MCF 10A (cell line): ENCODE data around the gene IRAK2. TPM values are rescaled to one million over a fixed set of nuclear protein-coding genes. Genes with fewer than 3 reads are reported as not detected.

ENCODE experiments used
- BruUV-seq: library from RNA; stranded (reverse); fragments of 400-500 nt; replicated peaks from 2 replicates; lab custom pipeline; 2021; lab: Mats Ljungman, UMichigan
- CTCF ChIA-PET: fragments of 300-600 bp; sonication (Branson Sonifier 250); formaldehyde crosslinking; extraction: SDS; loops from one replicate; lab custom pipeline; 2021; ENCODE audit warnings: antibody characterized with exemption, inconsistent platforms; lab: Yijun Ruan, JAX
- POLR2A ChIA-PET: fragments of 300-600, 350-650 bp; sonication (Branson Sonifier 250); formaldehyde crosslinking; extraction: SDS; loops from one replicate; lab custom pipeline; 2020; ENCODE audit warnings: antibody characterized with exemption, inconsistent platforms; lab: Yijun Ruan, JAX
- DNase-seq: peaks from one replicate; pipeline ENCODE4 v3.0.0-alpha.2; 2018; ENCODE audit not compliant: unreplicated experiment
- H3K27ac Mint-ChIP-seq: one replicate; pipeline ENCODE4 v1.8.0; 2022; ENCODE audit warnings: mild to moderate bottlenecking, low read depth, mixed read lengths; ENCODE audit not compliant: unreplicated experiment
- H3K27me3 Mint-ChIP-seq: one replicate; pipeline ENCODE4 v1.8.0; 2022; ENCODE audit warnings: mixed read lengths; ENCODE audit not compliant: insufficient read depth, unreplicated experiment
- H3K36me3 Mint-ChIP-seq: one replicate; pipeline ENCODE4 v1.8.0; 2022; ENCODE audit warnings: mild to moderate bottlenecking, moderate library complexity, mixed read lengths; ENCODE audit not compliant: insufficient read depth, unreplicated experiment
- H3K4me1 Mint-ChIP-seq: one replicate; pipeline ENCODE4 v1.8.0; 2022; ENCODE audit warnings: mixed read lengths; ENCODE audit not compliant: insufficient read depth, unreplicated experiment
- H3K4me3 Mint-ChIP-seq: one replicate; pipeline ENCODE4 v1.8.0; 2022; ENCODE audit warnings: mild to moderate bottlenecking, moderate library complexity, mixed read lengths; ENCODE audit not compliant: unreplicated experiment
- H3K9me3 Mint-ChIP-seq: one replicate; pipeline ENCODE4 v1.8.0; 2022; ENCODE audit warnings: mixed read lengths; ENCODE audit not compliant: unreplicated experiment
- CTCF ChIP-seq: fragments of 200-600 bp; IDR thresholded peaks from one replicate; pipeline ENCODE4 v1.8.0; 2022; ENCODE audit warnings: antibody characterized with exemption, mild to moderate bottlenecking; ENCODE audit not compliant: unreplicated experiment
- intact Hi-C: fragments of 100-400 bp; cut with micrococcal nuclease; formaldehyde crosslinking; loops from 2 replicates; pipeline ENCODE4 v1.14.1; 2022
- total RNA-seq: library from RNA; stranded (reverse); gene quantifications from 2 replicates; pipeline ENCODE4 v1.2.3, GENCODE V29; 2022

IRAK2 gene
- total RNA-seq, 1 experiment from 2014 or later: 6.0 TPM

GRCh38 chr3:10259036-10259435 lies 94.3 kb downstream of the IRAK2 start:
- CTCF ChIA-PET: interaction anchor here (0.6 kb wide), 1 partner anchor 122 kb away, joined by 3 read pairs; no protein-coding TSS in a partner anchor
- POLR2A ChIA-PET: interaction anchor here (3.1 kb wide), 1 partner anchor 11 kb away, joined by 11 read pairs; the partner anchor contains the start of gene TATDN2
- no peaks in the 10 kb centered on the region for H3K27me3 Mint-ChIP-seq
- no peak overlapping the region for H3K27ac Mint-ChIP-seq
- no TSS peak for BruUV-seq
- H3K4me1 Mint-ChIP-seq: peaks cover 15% of the 10 kb centered on the region
- TF ChIP-seq CTCF: no peak
- H3K4me3 Mint-ChIP-seq: no peak overlapping the region
- no peak for DNase-seq
- peaks cover 73% of the 10 kb centered on the region for H3K36me3 Mint-ChIP-seq
- H3K9me3 Mint-ChIP-seq: no peaks in the 10 kb centered on the region
- intact Hi-C loops: no loop called here

DNA sequence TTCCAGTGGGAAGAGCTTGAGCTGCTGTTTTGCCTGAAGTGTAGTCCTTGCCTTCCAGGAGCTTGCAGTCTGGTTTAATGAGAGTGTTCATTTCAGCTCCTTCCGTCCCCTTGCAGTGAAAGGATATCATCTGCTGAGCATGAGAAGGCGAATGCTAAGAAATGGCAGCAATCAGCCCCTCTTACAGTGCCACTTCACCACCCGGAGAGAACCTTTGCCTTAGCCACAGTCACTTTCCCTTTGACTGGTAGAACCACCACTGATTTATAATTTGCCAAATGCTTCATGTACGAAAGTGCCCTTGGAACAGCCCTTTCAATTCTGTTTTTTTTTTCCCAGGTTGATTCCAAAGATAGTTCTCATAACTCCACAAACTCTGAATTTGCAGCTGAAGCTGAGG lies 95.1 kb downstream of the IRAK2 start:
- H3K36me3 Mint-ChIP-seq: peaks cover 81% of the 10 kb centered on the region
- no peaks in the 10 kb centered on the region for H3K9me3 Mint-ChIP-seq
- intact Hi-C loops: no loop called here
- H3K27ac Mint-ChIP-seq: no peak overlapping the region
- ChIA-PET POLR2A (interaction anchor here (0.6 to 3.1 kb wide), 3 partner anchors 12 to 318 kb away, joined by 3 to 11 read pairs (median 7); partner anchors contain the start of gene TATDN2), CTCF (interaction anchor here (0.6 kb wide), 1 partner anchor 123 kb away, joined by 3 read pairs; no protein-coding TSS in a partner anchor)
- no TSS peak for BruUV-seq
- peaks cover 12% of the 10 kb centered on the region for H3K4me1 Mint-ChIP-seq
- no peak overlapping the region for H3K4me3 Mint-ChIP-seq
- TF ChIP-seq CTCF: no peak
- no peak for DNase-seq
- H3K27me3 Mint-ChIP-seq: no peaks in the 10 kb centered on the region

DNA sequence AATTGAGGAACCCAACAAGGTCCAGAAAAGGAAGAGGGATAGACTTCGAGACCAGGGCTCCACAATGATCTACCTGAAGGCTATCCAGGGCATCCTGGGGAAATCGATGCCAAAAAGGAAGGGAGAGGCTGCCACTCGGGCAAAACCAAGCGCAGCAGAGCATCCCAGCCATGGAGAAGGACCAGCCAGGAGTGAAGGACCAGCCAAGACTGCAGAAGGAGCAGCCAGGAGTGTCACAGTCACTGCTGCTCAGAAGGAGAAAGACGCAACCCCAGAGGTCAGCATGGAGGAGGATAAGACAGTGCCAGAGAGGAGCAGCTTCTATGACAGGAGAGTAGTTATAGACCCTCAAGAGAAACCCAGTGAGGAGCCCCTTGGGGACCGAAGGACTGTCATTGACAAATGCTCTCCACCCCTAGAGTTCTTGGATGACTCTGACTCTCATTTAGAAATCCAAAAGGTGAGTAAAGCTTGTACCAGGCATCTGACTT lies 95.5 kb downstream of the IRAK2 start:
- H3K27ac Mint-ChIP-seq: no peak overlapping the region
- H3K9me3 Mint-ChIP-seq: no peaks in the 10 kb centered on the region
- TF ChIP-seq CTCF: no peak
- DNase-seq: no peak
- BruUV-seq: no TSS peak
- POLR2A ChIA-PET: interaction anchor here (1.2 to 3.1 kb wide), 2 partner anchors 12 to 318 kb away, joined by 3 to 11 read pairs; partner anchors contain the start of gene TATDN2
- peaks cover 12% of the 10 kb centered on the region for H3K4me1 Mint-ChIP-seq
- intact Hi-C loops: no loop called here
- CTCF ChIA-PET: no interaction called here
- H3K36me3 Mint-ChIP-seq: peaks cover 85% of the 10 kb centered on the region
- no peak overlapping the region for H3K4me3 Mint-ChIP-seq
- no peaks in the 10 kb centered on the region for H3K27me3 Mint-ChIP-seq

DNA sequence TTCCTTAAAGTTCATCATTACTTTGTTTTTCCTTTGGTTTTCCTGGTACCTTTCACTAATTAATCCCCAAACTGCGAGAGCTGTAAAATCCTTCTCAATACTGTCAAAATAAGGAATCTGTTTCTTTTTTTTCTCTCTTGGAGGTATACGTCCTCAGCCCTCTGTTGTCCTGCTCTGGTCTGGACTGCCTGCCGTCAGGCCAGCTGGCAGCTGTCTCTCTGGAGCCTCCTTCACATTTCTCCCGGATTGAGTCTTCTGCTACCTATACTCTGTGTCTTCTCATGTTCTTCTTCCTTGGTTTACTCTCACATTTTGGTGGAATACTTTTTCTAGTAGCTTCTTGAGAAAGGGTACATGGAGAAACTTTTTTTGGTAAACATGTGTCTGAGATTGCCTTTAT lies 97.3 kb downstream of the IRAK2 start:
- Mint-ChIP-seq H3K9me3 (no peaks in the 10 kb centered on the region), H3K27ac (peak overlapping the region; percentile 28), H3K27me3 (no peaks in the 10 kb centered on the region), H3K4me3 (no peak overlapping the region), H3K36me3 (peaks cover 89% of the 10 kb centered on the region), H3K4me1 (peaks cover 12% of the 10 kb centered on the region)
- no peak for TF ChIP-seq CTCF
- intact Hi-C loops: no loop called here
- BruUV-seq: no TSS peak
- POLR2A ChIA-PET: interaction anchor here (0.6 to 3.6 kb wide), 3 partner anchors 13 to 512 kb away, joined by 3 to 12 read pairs (median 6); partner anchors contain the start of gene TATDN2
- no peak for DNase-seq
- CTCF ChIA-PET: interaction anchor here (0.6 to 1.2 kb wide), 4 partner anchors 12 to 241 kb away, joined by 3 read pairs; no protein-coding TSS in a partner anchor
